Measurements from ENCODE around the gene PRSS12.

PRSS12 gene

DNA sequence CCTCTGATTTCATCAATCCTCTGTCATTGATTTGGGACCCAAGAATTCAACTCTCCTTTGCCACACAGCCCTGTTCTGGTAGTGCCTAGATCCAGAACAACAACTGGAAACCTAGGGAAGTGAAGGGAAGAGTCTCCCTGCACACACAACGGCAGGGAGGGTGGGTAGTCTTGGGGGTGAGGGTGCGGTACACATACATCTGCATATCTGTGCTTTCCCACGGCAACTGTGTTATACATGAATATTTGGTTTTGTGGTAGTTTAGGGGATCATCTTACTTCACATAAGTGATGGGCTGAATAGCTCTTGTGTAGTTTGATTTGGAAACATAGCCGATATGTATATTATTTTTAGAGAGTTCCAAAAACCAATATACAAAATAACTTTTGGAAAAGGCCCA lies 3.3 kb upstream of the PRSS12 start:
- intact Hi-C loops (cut with DNase I; ENCODE audit: low total_unique reads), result no loop called here
- Histone ChIP-seq H3K27ac (no peak overlapping the region), H3K4me3 (no peak overlapping the region), H3K4me1 (peaks cover 0 to 20% (median 17%) of the 10 kb centered on the region in 4 donors), H3K36me3 (no peaks in the 10 kb centered on the region), H3K9me3 (no peaks in the 10 kb centered on the region), H3K27me3 (peaks cover 0 to 65% of the 10 kb centered on the region in 2 donors)
- no peak for DNase-seq
- TF ChIP-seq, protein P1, sequence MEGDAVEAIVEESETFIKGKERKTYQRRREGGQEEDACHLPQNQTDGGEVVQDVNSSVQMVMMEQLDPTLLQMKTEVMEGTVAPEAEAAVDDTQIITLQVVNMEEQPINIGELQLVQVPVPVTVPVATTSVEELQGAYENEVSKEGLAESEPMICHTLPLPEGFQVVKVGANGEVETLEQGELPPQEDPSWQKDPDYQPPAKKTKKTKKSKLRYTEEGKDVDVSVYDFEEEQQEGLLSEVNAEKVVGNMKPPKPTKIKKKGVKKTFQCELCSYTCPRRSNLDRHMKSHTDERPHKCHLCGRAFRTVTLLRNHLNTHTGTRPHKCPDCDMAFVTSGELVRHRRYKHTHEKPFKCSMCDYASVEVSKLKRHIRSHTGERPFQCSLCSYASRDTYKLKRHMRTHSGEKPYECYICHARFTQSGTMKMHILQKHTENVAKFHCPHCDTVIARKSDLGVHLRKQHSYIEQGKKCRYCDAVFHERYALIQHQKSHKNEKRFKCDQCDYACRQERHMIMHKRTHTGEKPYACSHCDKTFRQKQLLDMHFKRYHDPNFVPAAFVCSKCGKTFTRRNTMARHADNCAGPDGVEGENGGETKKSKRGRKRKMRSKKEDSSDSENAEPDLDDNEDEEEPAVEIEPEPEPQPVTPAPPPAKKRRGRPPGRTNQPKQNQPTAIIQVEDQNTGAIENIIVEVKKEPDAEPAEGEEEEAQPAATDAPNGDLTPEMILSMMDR (IDR thresholded peaks at IDR 0.05), result no peak

DNA sequence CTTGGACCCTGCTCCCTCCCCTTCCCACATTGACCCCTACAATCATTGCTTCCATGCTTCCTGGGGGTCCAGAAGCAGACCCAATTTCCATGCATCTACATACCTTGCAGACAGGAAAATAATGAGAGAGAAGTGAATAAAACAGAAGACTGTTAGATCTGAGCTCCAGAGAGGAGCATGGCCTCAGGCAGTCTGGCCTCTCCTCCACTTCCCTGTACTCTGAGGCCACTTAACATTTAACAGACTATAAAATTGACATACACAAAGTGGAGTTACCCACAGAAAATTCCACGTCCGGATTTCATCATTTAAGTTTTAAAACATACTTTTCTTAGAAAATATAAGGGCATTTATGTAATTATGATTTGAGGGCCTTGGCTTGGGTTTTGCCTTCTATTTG lies 2.1 kb upstream of the PRSS12 start:
- Histone ChIP-seq H3K9me3 (no peaks in the 10 kb centered on the region), H3K4me3 (no peak overlapping the region), H3K27me3 (peaks cover 0 to 69% of the 10 kb centered on the region in 2 donors), H3K4me1 (peaks cover 0 to 20% (median 17%) of the 10 kb centered on the region in 4 donors), H3K27ac (no peak overlapping the region), H3K36me3 (no peaks in the 10 kb centered on the region)
- intact Hi-C loops (cut with DNase I; ENCODE audit: low total_unique reads), result no loop called here
- TF ChIP-seq, protein P1 (IDR thresholded peaks at IDR 0.05), result no peak
- DNase-seq, result no peak

DNA sequence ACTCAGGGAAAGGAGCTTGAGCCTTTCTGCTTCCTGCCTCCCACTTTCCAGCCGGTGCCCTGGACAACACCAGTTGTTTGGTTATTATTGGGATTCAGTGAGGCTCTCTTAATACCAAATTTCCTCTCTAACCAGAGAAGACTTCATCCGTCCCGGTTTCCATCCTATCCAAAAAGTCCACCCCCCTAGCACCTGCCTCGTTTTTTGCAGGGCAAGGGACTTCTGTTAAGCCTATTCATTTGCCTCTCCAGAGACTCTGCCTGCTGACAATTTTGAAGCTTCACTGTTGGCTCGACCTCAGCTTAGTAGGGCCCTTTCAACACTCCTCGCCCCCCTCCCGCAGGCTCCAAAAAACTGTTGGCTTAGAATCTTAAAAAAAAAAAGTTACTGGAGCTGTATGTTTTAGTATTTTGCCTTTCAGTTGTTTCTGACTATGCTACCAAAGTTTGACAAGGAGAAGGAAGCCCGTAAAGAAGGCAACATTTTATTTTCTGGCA lies 779 bp upstream of the PRSS12 start:
- TF ChIP-seq, protein P1 (IDR thresholded peaks at IDR 0.05), result no peak
- Histone ChIP-seq H3K27ac (no peak overlapping the region), H3K36me3 (no peaks in the 10 kb centered on the region), H3K27me3 (peaks cover 0 to 73% of the 10 kb centered on the region in 2 donors), H3K4me1 (peaks cover 0 to 20% (median 17%) of the 10 kb centered on the region in 4 donors), H3K4me3 (peak overlapping the region in 1 of 2 donors; percentile 50), H3K9me3 (no peaks in the 10 kb centered on the region)
- intact Hi-C loops (cut with DNase I; ENCODE audit: low total_unique reads), result no loop called here
- no peak for DNase-seq

DNA sequence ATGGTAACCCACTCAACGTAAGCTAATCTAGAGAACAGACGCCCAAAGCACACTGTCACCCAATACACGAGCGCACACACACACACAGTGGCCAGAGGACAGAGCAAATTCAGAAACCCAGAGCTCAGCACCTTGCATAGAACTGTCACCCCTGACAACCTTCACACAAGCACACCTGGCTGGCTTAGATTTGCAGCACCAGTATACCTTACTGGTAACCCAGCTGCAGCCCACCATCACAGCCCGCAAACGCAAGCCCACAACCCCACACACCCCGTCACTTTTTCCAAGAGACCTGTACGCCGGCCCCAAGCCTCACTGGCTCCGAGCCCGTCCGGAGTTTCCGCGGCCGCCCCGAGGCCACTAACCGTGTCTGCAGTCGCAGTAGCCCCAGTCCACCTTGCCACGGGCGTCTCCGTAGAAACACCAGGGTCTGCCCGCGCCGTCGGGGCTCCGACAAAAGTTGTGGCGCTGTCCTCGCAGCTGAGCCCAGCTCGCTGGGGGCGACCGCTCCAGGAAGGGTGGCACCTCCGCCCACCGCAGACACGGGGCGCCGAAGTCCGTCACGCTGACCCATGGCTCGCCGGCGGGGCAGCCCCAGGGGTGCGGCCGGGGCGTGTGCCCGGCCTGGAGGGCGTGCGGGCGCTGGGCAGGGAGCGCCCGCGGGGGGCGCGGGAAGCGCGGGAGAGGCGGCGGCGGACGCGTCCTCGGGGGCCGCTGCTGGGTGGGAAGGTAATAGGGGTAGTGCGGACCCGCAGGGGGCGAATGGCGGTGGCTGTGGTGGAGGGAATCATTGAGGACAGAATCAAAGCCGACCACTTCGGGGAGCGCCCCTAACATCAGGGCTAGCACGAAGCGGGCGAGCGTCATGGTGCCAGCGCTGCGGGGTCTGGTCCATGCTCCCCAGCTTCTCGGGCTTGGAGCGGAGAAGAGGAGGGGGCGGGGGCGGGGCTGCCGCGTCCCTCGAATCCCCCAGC lies 664 bp downstream of the PRSS12 start:
- TF ChIP-seq, protein P1 (IDR thresholded peaks at IDR 0.05), result no peak
- peak overlapping the region; percentile 31 to 50 for H3K4me3 ChIP-seq
- no peak for DNase-seq
- H3K36me3 ChIP-seq, result no peaks in the 10 kb centered on the region
- no peaks in the 10 kb centered on the region for H3K9me3 ChIP-seq
- intact Hi-C loops (cut with DNase I; ENCODE audit: low total_unique reads), result no loop called here
- peaks cover 0 to 20% (median 17%) of the 10 kb centered on the region in 4 donors for H3K4me1 ChIP-seq
- peaks cover 0 to 69% of the 10 kb centered on the region in 2 donors for H3K27me3 ChIP-seq
- no peak overlapping the region for H3K27ac ChIP-seq

DNA sequence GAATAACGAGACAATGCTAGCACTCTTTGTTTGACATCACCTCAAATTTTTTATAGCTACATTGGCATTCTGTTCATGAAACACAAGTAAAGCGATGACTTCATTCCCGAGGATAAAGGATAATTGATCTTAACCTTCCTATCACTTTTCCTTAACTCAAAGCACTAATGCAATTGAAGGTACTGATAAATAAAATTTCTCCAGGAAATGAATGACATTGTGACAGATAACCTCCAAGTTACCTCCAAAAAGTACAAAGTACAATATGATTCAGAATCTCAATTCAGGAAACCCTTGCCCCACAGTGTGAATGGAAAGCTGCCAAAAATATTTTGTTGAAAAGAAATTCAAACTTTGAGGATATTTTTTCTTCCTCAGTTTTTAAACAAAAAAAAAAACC lies 1.8 kb downstream of the PRSS12 start:
- peaks cover 0 to 65% of the 10 kb centered on the region in 2 donors for H3K27me3 ChIP-seq
- no peak for DNase-seq
- H3K36me3 ChIP-seq, result no peaks in the 10 kb centered on the region
- TF ChIP-seq, protein P1 (IDR thresholded peaks at IDR 0.05), result no peak
- no peaks in the 10 kb centered on the region for H3K9me3 ChIP-seq
- intact Hi-C loops (cut with DNase I; ENCODE audit: low total_unique reads), result no loop called here
- H3K27ac ChIP-seq, result no peak overlapping the region
- peaks cover 0 to 20% (median 17%) of the 10 kb centered on the region in 4 donors for H3K4me1 ChIP-seq
- H3K4me3 ChIP-seq, result no peak overlapping the region
